CD4-positive, alpha-beta T cell treated with Interferon gamma for 1 hour (primary cell): ENCODE data around the gene ABI3BP.

ENCODE experiments used
- DNase-seq: peaks from one replicate; pipeline ENCODE4 v3.0.0-alpha.2; 2020

Gene ABI3BP

DNA sequence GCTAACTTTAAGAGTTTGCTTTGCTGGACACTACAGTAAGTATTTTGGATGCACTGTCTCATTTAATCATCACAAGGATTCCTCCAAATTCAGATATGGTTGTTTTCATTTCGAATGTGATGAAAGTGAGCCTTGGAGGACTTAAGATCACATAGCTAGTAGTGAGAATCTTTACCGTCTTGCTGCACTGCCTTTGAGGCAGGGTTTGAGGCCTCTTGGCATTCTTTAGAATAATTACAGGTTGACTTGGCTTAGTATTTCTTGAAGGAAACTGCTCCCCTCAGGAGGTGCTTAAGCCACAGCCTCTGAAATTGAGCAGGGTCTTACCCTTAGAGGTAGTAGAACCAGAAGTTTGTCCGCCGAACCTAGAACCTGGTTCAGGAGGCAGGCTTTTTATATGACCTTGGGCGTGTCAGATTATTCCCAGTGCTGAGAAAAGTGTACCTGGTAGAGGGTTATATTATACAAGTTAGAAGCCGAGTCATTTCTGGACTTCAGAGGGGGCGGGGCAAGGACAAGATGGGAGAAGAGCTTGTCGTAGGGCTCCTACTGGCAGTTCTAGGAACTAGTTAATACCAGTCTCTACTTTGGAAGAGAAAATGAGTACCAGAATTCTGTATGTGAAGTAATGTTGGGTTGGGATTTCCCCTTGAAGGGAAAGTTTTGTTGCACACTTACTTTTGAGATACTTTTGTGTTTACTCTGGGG, 282.8 kb downstream of the ABI3BP start:
- peak; percentile 48 for DNase-seq

DNA sequence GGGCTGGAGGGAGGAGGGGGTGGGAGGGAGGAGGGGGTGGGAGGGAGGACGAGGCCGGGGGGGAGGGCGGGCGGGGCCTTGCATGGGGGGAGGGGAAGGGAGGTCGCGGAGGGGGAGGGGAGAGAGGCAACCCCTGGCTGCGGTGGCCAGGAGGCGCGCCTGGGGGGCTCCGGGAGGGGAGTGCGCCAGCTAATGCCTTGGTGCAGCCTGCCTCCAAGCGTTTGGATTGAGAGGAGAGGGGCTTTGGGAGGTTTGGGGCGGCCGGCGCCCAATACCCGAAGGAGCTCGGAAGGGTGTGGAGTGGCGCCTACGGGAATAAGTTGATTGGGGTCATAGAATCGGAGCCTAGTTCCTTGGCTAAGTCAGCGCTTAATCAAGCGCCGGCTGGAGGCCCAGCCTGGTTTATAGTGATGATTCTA, 283.4 kb downstream of the ABI3BP start:
- peak; percentile 28 for DNase-seq

DNA sequence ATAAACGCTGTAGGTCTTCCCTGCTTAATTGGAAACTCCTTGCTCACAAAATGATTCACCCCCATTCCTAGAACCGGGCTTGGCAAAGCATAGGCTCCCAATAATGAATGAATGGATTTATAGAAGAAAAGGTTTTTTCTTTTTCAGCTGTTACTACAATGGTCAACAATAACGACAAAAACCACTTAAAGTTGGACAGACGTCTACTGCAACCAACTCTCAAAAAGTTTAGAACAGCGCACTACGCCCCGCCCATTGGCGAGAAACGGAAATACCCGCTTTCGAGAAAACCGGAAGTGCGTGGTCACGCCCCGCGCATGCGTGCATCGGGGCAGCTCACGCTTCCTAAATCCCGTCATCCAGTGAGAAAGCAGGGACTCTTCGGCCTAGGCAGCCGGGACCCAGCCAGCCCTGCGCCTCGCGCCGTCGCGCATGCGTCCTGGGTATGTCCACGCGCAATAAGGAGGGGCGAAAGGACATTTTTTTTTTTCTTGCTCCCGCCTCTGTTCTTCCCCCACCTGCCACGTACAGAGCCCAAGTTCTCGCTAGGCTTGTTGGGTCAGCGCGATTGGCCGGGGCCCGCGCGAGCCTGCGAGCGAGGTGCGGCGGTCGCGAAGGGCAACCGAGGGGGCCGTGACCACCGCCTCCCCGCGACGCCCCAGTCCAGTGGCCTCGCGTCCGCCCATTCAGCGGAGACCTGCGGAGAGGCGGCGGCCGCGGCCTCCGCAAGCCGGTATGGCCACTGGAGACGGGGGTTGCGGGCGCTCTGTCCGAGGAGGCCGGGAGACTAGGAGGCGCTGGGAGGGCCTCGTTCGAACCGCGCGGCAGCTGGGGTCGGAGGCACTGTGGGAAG, 284.0 kb downstream of the ABI3BP start, which contains the start of gene TFG:
TFG (plus strand) TSS at position 506 of the 853 bp plus-strand sequence. CDS start 4,192 bp downstream, outside the sequence.
- DNase-seq: peak; percentile 99

DNA sequence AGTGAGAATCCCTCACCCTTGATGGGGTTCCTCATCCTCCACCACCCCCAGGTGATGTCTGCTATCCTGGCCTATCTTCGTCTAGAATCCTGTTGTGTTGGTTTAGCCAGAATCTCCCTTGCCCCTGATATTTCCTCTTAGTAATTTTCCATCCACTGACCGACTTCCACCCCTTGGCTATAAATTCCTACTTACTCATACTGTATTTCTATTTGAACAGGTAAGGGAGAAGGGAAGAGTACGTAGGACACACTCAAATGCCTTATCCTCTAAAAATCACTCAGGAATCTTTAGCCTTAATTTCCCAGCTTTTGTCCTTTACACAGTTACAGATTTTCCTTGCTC, 284.6 kb downstream of the ABI3BP start:
- DNase-seq: no peak

DNA sequence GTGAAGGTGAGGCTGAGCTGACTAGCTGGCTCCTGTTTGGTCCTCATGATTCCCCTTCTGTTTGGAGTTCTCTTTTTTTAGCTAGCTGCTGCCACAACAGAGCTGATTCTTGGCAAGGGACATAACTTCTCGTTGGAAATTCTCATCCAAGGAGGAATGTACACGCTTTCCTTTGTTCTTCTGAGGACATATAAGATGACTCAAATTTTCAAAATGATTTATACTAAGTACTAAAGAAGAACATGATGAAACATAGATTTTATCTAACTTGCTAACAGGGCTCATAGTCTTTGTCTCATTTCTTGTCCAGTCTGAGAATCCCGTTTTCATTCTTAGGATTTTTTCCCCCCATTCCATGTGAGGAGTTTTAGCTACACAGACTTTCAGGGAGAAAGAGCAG, 286.9 kb downstream of the ABI3BP start:
- no peak for DNase-seq

DNA sequence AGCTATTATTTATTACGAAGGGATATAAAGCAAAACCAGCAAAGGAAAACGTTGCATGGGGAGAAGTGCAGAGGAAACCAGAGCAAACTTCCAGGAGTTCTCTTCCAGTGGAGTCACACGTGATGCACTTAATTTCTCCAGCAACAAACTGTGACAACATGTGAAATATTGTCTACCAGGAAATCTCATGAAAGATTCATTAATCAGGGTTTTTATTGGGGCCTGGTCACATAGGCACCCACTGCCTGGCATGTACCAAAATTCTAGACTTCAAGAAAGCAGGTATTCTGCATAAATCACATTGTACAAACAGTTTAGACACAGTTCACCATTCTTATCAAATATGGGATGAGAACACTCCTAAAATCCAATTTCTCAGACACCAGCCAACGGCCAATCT, 289.4 kb downstream of the ABI3BP start:
- no peak for DNase-seq

DNA sequence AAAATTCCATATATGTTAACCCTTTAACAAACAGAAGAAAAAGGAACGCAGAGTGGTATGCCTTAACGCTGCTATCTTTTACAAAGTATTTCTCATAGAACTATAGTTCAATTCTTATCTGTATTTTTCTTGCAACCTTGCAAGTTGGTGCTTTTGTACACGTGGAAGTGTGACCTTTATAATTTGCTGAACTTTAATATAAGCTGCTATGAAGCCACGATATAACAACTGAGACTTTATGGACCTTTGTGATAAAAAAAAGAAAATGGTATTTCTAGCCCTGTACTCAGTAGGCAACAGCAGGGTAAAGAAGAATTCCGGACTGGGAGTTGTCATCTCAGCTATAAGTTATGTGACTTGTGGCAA, 290.3 kb downstream of the ABI3BP start:
- DNase-seq: no peak

DNA sequence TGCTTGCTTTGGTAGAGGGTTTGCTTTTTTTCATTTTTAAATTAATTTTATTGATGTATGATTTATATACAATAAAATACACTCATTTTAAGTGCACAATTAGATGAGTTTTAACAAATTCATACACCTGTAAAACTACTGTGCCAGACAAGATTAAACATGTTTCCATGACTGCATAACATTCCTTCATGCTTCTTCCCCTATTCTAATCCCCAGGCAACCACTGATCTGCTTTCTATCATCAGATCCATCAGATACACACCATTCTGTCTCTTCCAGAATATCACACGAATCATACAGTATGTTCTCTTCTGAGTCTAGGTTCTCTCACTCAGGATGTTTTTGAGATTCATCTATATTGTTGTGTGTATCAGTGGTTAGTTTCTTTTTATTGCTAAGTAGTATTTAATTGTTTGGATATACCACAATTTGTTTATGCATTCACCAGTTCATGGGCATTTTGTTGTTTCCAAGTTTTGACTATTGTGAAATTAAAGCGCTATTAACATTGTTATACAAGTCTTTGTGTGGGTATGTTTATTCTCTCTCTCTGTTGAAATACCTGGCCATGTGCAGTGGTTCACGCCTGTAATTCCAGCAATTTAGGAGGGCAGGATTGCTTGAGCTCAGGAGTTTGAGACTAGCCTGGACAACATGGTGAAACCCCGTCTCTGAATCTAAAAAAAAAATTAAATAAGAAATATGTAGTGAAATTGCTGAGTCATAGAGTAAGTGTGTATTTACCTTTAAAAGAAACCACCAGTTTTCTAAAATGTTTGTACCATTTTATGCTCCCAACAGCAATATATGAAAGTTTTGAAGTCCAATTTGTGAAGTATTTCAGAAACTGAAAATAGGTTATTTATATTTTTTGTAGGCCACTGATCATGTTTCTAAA, 290.9 kb downstream of the ABI3BP start:
- DNase-seq: no peak

DNA sequence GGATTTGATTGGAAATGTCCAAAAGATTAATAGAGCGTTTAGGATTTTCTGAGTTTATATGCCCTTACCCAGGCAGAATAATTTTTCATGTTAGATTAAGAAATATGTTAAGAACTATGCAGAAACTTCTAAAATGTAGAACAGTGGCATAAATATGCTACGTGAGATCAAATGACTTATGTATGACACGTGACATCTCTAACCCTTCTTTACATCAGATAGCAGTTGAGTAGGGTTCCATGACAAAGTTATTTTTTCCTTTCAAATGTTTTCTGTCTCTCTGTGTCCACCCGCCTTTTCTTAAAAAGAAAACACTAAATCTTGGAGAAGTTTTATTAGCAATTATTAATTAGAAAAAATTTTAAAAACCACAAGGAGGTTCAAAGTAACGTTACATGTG, 292.5 kb downstream of the ABI3BP start:
- no peak for DNase-seq
